Fibroblast of the aortic adventitia (primary cell): ENCODE data around the gene SLC18A3. TPM values are rescaled to one million over a fixed set of nuclear protein-coding genes. Genes with fewer than 3 reads are reported as not detected.
A peak's percentile ranks its signal among the peaks of the same experiment; 100 is the strongest.

Experiments used
- DNase-seq: peaks from one replicate; pipeline ENCODE4 v3.0.0-alpha.2; 2010; ENCODE audit warnings: low read depth
- H3K4me3 ChIP-seq: 2 replicates; pipeline ENCODE4 v1.5.1; 2011; ENCODE audit warnings: low read depth, mild to moderate bottlenecking, control low read depth, low read length, moderate library complexity
- total RNA-seq: library from RNA; depleted of rRNA; stranded (reverse); fragments of >200 nt; gene quantifications from 2 replicates; pipeline ENCODE4 v1.2.3, GENCODE V29; 2012; ENCODE audit warnings: low replicate concordance
- TF ChIP-seq, protein P1 (sequence below): IDR thresholded peaks from 2 replicates; pipeline ENCODE4 v1.5.1; 2011; ENCODE audit warnings: mild to moderate bottlenecking, low read length, control low read depth, inconsistent platforms; ENCODE audit not compliant: insufficient read depth

SLC18A3 gene
- total RNA-seq, 1 donor = not detected

GRCh38 chr10:49619613-49620012, 9.5 kb downstream of the SLC18A3 start:
- TF ChIP-seq, protein P1, sequence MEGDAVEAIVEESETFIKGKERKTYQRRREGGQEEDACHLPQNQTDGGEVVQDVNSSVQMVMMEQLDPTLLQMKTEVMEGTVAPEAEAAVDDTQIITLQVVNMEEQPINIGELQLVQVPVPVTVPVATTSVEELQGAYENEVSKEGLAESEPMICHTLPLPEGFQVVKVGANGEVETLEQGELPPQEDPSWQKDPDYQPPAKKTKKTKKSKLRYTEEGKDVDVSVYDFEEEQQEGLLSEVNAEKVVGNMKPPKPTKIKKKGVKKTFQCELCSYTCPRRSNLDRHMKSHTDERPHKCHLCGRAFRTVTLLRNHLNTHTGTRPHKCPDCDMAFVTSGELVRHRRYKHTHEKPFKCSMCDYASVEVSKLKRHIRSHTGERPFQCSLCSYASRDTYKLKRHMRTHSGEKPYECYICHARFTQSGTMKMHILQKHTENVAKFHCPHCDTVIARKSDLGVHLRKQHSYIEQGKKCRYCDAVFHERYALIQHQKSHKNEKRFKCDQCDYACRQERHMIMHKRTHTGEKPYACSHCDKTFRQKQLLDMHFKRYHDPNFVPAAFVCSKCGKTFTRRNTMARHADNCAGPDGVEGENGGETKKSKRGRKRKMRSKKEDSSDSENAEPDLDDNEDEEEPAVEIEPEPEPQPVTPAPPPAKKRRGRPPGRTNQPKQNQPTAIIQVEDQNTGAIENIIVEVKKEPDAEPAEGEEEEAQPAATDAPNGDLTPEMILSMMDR = peak; percentile 13

GRCh38 chr10:49620286-49620810, 10.2 kb downstream of the SLC18A3 start:
- H3K4me3 ChIP-seq = no peak overlapping the region
- DNase-seq = no peak
- TF ChIP-seq, protein P1 = no peak

More at GRCh38 chr10:49619613-49620012, 9.5 kb downstream of the SLC18A3 start:
- H3K4me3 ChIP-seq = no peak overlapping the region
- no peak for DNase-seq

DNA sequence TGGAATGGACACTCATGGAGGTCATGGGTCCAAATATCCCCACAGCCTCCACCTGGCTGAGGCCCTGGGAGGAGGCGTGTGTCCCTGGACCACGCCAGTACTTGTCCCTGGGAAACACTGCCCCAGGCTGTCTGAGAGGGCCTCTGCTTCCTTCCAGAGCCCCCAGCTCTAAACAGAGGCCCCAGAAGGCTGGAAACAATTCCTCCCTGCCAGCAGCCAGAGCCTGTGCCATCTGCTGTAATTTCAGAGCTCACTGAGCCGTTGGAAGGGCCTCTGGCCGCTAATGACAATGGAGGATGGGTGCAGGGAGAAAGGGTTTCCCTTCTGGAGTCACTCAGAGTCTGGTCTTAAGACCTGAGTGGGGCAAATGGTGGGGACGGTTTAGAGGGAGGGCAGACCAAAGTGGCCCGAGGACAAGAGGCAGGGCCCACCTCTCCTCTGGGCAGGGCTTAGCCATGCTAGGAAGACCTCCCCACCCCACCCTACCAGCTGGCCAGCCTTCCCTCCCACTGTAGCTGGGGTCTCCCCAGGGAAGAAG, 10.8 kb downstream of the SLC18A3 start:
- TF ChIP-seq, protein P1 = no peak
- no peak overlapping the region for H3K4me3 ChIP-seq
- no peak for DNase-seq

DNA sequence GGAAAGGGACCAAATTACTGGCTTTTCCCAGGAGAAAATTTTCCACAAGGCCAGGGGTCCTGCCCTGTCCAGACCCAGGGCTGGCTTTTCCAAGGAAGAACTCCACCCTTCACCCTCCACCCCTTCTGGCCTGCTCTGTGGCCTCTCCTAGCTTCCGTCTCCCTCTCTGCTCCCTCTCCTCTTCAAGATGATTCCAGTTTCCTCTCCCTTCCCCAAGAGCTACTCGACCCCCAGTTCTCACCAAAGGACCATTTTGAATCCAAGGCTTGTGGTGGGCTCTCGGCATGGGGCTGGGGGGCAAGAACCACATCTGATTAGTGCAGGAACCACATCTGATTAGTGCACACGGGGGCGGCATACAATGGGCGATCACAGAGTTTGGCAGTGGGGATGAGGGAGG, 11.5 kb downstream of the SLC18A3 start:
- DNase-seq = no peak
- TF ChIP-seq, protein P1 = no peak
- no peak overlapping the region for H3K4me3 ChIP-seq

DNA sequence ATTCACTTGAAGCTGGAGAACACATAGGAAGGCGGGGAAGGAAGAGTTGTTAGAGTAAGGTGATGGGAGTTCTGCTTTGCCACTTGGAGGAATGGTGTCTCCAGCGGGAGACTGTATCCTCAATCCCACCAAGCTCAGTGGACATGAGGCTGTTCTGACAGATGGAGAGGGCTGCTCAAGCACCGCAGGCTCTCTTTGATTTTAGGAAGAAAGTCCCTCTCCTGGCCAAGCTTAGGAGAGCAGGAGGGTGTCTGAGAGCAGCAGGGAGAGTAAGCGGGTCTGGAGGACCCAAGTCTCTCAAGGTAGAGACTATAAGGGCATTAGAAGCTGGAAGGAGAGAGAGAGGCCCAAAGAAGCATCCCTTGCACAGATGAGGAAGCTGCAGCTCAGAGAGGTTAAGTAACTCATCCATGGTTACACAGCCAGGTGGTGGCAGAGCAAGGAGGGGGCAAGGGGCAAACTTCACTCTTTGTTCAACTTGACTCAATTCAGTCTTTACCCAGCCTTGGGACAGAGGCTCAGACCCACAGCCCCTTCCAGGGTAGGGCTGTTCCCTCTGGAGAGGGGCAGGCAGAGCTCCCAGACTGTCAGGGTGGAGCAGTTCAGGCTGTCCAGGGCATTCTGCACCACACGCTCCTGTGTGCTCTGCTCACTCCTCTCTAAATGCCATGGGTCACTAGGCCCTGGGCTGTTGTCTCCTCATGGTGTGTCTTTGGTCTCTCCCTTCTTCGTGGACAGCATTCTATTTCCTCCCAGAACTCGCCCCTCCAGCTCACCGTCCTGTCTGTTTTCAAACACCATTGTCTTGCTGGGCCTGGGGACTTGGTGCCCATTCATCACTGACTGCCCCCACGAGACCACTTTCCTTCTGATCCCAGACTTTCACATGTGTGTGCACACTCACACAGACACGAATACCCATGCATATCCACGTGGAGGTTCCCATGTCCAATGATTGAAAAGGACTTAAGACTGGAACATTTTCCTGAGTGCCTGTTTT, 12.6 kb downstream of the SLC18A3 start:
- no peak for DNase-seq
- TF ChIP-seq, protein P1 = no peak
- H3K4me3 ChIP-seq = no peak overlapping the region

DNA sequence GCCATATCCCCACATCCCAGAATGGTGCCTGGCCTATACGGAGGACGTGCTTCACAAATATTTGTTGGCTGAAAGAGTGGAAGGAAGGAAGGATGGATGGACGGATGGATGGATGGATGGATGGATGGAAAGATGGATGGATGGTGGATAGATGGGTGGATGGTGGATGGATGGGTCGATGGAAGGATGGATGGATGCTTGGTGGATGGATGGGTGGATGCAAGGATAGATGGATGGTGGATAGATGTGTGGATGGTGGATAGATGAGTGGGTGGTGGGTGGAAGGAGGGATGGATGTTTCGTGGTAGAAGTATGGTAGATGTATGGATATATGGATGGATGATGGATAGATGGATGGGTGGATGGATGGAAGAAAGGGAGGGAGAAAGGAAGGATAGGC, 14.5 kb downstream of the SLC18A3 start:
- TF ChIP-seq, protein P1 = no peak
- DNase-seq = no peak
- no peak overlapping the region for H3K4me3 ChIP-seq
